ENCODE measurements around the gene TRIM34. TPM values are rescaled to one million over a fixed set of nuclear protein-coding genes. Genes with fewer than 3 reads are reported as not detected.
A peak's percentile ranks its signal among the peaks of the same experiment; 100 is the strongest.

Gene TRIM34
- total and polyA plus RNA-seq, 10 of the 15 experiments (the other 5 are each of a cell fraction or from before 2014, with no cell fraction given): 16.7 to 51.4 (median 21.5) TPM

- H3K4me1 ChIP-seq (ENCODE audit: control insufficient read depth, insufficient read depth, low read length): peaks cover 7% of the 10 kb centered on the region
- no peaks in the 10 kb centered on the region for H3K27me3 ChIP-seq (replicated peaks in 1 of 2; ENCODE audit: control insufficient read depth in 2 of 2, insufficient read depth in 2 of 2, low read length in 1 of 2)
- SMC1A ChIA-PET (ENCODE audit: uncharacterized antibody, unreplicated experiment): interaction anchor here (3.0 kb wide), 1 partner anchor 58 kb away, joined by 21 read pairs; the partner anchor contains the start of gene TRIM5
- no peak overlapping the region for H3K27ac ChIP-seq (ENCODE audit: control insufficient read depth, insufficient read depth)
- FAIRE-seq: no peak
- H3K9ac ChIP-seq (ENCODE audit: control insufficient read depth, insufficient read depth, low read length): no peak overlapping the region; the same call in 1 of the 2 replicates
- H2AFZ ChIP-seq (ENCODE audit: control insufficient read depth, low read depth, low read length): no peak overlapping the region
- WGBS (ENCODE audit: insufficient coverage, insufficient replicate concordance, low lambda C conversion rate, missing lambda C conversion rate): 78% methylated on average over 5 of the region's 5 CpGs
- ATAC-seq: no peak
- H3K4me2 ChIP-seq (ENCODE audit: control insufficient read depth, insufficient read depth): peak overlapping the region; percentile 70
- RAD21 ChIA-PET (ENCODE audit: unreplicated experiment): interaction anchor here (2.5 kb wide), 1 partner anchor 58 kb away, joined by 20 read pairs; the partner anchor contains the start of gene TRIM5
- peaks cover 17% of the 10 kb centered on the region for H3K79me2 ChIP-seq (ENCODE audit: control insufficient read depth, insufficient read depth, low read length)
- BruUV-seq (replicated peaks): no TSS peak
- CTCF ChIA-PET: interaction anchor here (4.0 kb wide), 1 partner anchor 59 kb away, joined by 25 read pairs; the partner anchor contains the start of gene TRIM5
- no peaks in the 10 kb centered on the region for H3K36me3 ChIP-seq (ENCODE audit: control insufficient read depth in 2 of 2, insufficient read depth in 2 of 2, low read length in 1 of 2)
- H4K20me1 ChIP-seq (ENCODE audit: control insufficient read depth, insufficient read depth): no peaks in the 10 kb centered on the region
- TF ChIP-seq NBN (IDR thresholded peaks at IDR 0.05): no peak
- no peak for TF ChIP-seq STAT3 (IDR thresholded peaks at IDR 0.05; ENCODE audit: low read depth, low read length)
- TF ChIP-seq ATF7 (IDR thresholded peaks at IDR 0.05; ENCODE audit: low read depth): no peak
- no peak for TF ChIP-seq POLR2AphosphoS2 (IDR thresholded peaks at IDR 0.05; ENCODE audit: low read depth, low read length)
- no peak for TF ChIP-seq PML (IDR thresholded peaks at IDR 0.05; ENCODE audit: low read length)
- no peak for TF ChIP-seq SMAD5 (IDR thresholded peaks at IDR 0.05; ENCODE audit: low read depth)
- no peak for TF ChIP-seq CREM (IDR thresholded peaks at IDR 0.05; ENCODE audit: low read depth)
- no peak for TF ChIP-seq MEF2A (IDR thresholded peaks at IDR 0.05; ENCODE audit: insufficient read depth, low read depth, low read length)
- no peak for TF ChIP-seq NFYA (IDR thresholded peaks at IDR 0.05; ENCODE audit: borderline replicate concordance, low read depth, low read length)
- no peak for TF ChIP-seq ZSCAN29 (IDR thresholded peaks at IDR 0.05)
- TF ChIP-seq FOS (IDR thresholded peaks at IDR 0.05; ENCODE audit: borderline replicate concordance, extremely low read depth, insufficient read length): no peak
- no peak for TF ChIP-seq BCL11A (IDR thresholded peaks at IDR 0.05; ENCODE audit: low read depth, low read length)
- TF ChIP-seq SUZ12 (IDR thresholded peaks at IDR 0.05; ENCODE audit: unreplicated experiment): no peak
- no peak for TF ChIP-seq SMAD1 (IDR thresholded peaks at IDR 0.05; ENCODE audit: low read depth, partially characterized antibody)
- TF ChIP-seq LARP7 (IDR thresholded peaks at IDR 0.05): no peak
- TF ChIP-seq EED (IDR thresholded peaks at IDR 0.05; ENCODE audit: low read depth): no peak
- TF ChIP-seq ZZZ3 (IDR thresholded peaks at IDR 0.05; ENCODE audit: control insufficient read depth, insufficient read length, low read depth): no peak
- no peak for TF ChIP-seq GABPA (IDR thresholded peaks at IDR 0.05; ENCODE audit: low read depth)
- no peak for TF ChIP-seq HCFC1 (IDR thresholded peaks at IDR 0.05; ENCODE audit: low read length)
- TF ChIP-seq CBX5 (IDR thresholded peaks at IDR 0.05; ENCODE audit: low read depth): no peak
- no peak for DNase-seq (ENCODE audit: low read depth, low spot score)
- H3K4me3 ChIP-seq: peak overlapping the region; percentile 97; the same call in 1 of the 2 replicates
- intact Hi-C loops (cut with micrococcal nuclease; ENCODE audit: unreplicated experiment): no loop called here
- H3K9me3 ChIP-seq (replicated peaks; ENCODE audit: control insufficient read depth, insufficient read depth, low read length): no peaks in the 10 kb centered on the region; the same call in 2 of the 3 replicates
- in situ Hi-C loops (cut with MboI): loop anchor here (10.0 kb wide), 1 partner anchor 1119 kb away; no protein-coding TSS in a partner anchor
- POLR2A ChIA-PET: interaction anchor here (1.7 to 4.1 kb wide), 2 partner anchors 58 to 63 kb away, joined by 4 to 38 read pairs; partner anchors contain the start of gene TRIM22
These were observed 1.4 kb downstream of the TRIM34 start for GRCh38 chr11:5626196-5626595.
